Activated CD4-positive, alpha-beta T cell treated with anti-CD3 and anti-CD28 coated beads for 1 hour (primary cell): Measurements from ENCODE around the gene C19orf12.
A peak's percentile ranks its signal among the peaks of the same experiment; 100 is the strongest.

Source experiments
- DNase-seq: peaks from one replicate; pipeline ENCODE4 v3.0.0-alpha.2; 2020

C19orf12 gene

GRCh38 chr19:29714953-29715700 lies at the start of gene C19orf12:
TSS of gene C19orf12 (minus strand) at chr19:29715261. CDS start at chr19:29708413, 6,848 bp downstream.
- peak; percentile 38 for DNase-seq

- no peak for DNase-seq
Measured at GRCh38 chr19:29764361-29764760, 49.3 kb upstream of the C19orf12 start.

GRCh38 chr19:29763196-29763595 lies 48.1 kb upstream of the C19orf12 start:
- no peak for DNase-seq

GRCh38 chr19:29761575-29762232 lies 46.6 kb upstream of the C19orf12 start:
- DNase-seq: no peak

- no peak for DNase-seq
Measured at GRCh38 chr19:29760752-29761502, 45.9 kb upstream of the C19orf12 start.

GRCh38 chr19:29759359-29759758 lies 44.3 kb upstream of the C19orf12 start:
- no peak for DNase-seq

GRCh38 chr19:29758863-29759262 lies 43.8 kb upstream of the C19orf12 start:
- no peak for DNase-seq

- DNase-seq: no peak
Measured at GRCh38 chr19:29757551-29757950, 42.5 kb upstream of the C19orf12 start.

- no peak for DNase-seq
Measured at GRCh38 chr19:29753934-29754305, 38.9 kb upstream of the C19orf12 start.

GRCh38 chr19:29753190-29753933 lies 38.3 kb upstream of the C19orf12 start:
- DNase-seq: no peak

GRCh38 chr19:29752450-29753025 lies 37.5 kb upstream of the C19orf12 start:
- DNase-seq: no peak

GRCh38 chr19:29751932-29752331 lies 36.9 kb upstream of the C19orf12 start:
- DNase-seq: no peak

GRCh38 chr19:29750001-29750400 lies 34.9 kb upstream of the C19orf12 start:
- no peak for DNase-seq

- no peak for DNase-seq
Measured at GRCh38 chr19:29748996-29749849, 34.2 kb upstream of the C19orf12 start.

GRCh38 chr19:29745253-29745652 lies 30.2 kb upstream of the C19orf12 start:
- DNase-seq: no peak

- DNase-seq: no peak
Measured at GRCh38 chr19:29743681-29744080, 28.6 kb upstream of the C19orf12 start.

GRCh38 chr19:29741776-29742175 lies 26.7 kb upstream of the C19orf12 start:
- DNase-seq: no peak

GRCh38 chr19:29741226-29741625 lies 26.2 kb upstream of the C19orf12 start:
- no peak for DNase-seq

- DNase-seq: no peak
Measured at GRCh38 chr19:29737461-29738000, 22.5 kb upstream of the C19orf12 start.

- DNase-seq: no peak
Measured at GRCh38 chr19:29735829-29736228, 20.8 kb upstream of the C19orf12 start.

- no peak for DNase-seq
Measured at GRCh38 chr19:29731331-29731850, 16.3 kb upstream of the C19orf12 start.
